Kidney epithelial cell (primary cell): Measurements from ENCODE around the gene VPS9D1. TPM values are rescaled to one million over a fixed set of nuclear protein-coding genes. Genes with fewer than 3 reads are reported as not detected.

Experiments
- DNase-seq: peaks from one replicate; pipeline ENCODE4 v3.0.0-alpha.2; 2010; ENCODE audit warnings: low read depth
- H3K27me3 ChIP-seq: 2 replicates; pipeline ENCODE4 v1.6.0; 2011; ENCODE audit warnings: low read length; ENCODE audit not compliant: control insufficient read depth, insufficient read depth
- H3K36me3 ChIP-seq: 2 replicates; pipeline ENCODE4 v1.5.1; 2011; ENCODE audit warnings: low read length; ENCODE audit not compliant: control insufficient read depth, insufficient read depth
- H3K4me3 ChIP-seq: 2 replicates; pipeline ENCODE4 v1.5.1; 2011; ENCODE audit warnings: low read depth, mild to moderate bottlenecking, control low read depth, low read length
- total RNA-seq: library from RNA; depleted of rRNA; stranded (reverse); fragments of >200 nt; gene quantifications from 2 replicates; pipeline ENCODE4 v1.2.3, GENCODE V29; 2015
- TF ChIP-seq, protein P1 (sequence below): IDR thresholded peaks from 2 replicates; pipeline ENCODE4 v1.5.1; 2011; ENCODE audit warnings: mild to moderate bottlenecking, moderate library complexity, low read length, control low read depth, inconsistent platforms; ENCODE audit not compliant: insufficient read depth, poor library complexity, severe bottlenecking

The VPS9D1 gene
- total RNA-seq, 1 donor from 2014 or later, result 9.3 TPM

GRCh38 chr16:89732142-89732917 lies 11.6 kb upstream of the VPS9D1 start:
- peaks cover 3% of the 10 kb centered on the region for H3K36me3 ChIP-seq
- no peak overlapping the region for H3K4me3 ChIP-seq
- H3K27me3 ChIP-seq, result no peaks in the 10 kb centered on the region
- TF ChIP-seq, protein P1, sequence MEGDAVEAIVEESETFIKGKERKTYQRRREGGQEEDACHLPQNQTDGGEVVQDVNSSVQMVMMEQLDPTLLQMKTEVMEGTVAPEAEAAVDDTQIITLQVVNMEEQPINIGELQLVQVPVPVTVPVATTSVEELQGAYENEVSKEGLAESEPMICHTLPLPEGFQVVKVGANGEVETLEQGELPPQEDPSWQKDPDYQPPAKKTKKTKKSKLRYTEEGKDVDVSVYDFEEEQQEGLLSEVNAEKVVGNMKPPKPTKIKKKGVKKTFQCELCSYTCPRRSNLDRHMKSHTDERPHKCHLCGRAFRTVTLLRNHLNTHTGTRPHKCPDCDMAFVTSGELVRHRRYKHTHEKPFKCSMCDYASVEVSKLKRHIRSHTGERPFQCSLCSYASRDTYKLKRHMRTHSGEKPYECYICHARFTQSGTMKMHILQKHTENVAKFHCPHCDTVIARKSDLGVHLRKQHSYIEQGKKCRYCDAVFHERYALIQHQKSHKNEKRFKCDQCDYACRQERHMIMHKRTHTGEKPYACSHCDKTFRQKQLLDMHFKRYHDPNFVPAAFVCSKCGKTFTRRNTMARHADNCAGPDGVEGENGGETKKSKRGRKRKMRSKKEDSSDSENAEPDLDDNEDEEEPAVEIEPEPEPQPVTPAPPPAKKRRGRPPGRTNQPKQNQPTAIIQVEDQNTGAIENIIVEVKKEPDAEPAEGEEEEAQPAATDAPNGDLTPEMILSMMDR, result no peak
- DNase-seq, result no peak

DNA sequence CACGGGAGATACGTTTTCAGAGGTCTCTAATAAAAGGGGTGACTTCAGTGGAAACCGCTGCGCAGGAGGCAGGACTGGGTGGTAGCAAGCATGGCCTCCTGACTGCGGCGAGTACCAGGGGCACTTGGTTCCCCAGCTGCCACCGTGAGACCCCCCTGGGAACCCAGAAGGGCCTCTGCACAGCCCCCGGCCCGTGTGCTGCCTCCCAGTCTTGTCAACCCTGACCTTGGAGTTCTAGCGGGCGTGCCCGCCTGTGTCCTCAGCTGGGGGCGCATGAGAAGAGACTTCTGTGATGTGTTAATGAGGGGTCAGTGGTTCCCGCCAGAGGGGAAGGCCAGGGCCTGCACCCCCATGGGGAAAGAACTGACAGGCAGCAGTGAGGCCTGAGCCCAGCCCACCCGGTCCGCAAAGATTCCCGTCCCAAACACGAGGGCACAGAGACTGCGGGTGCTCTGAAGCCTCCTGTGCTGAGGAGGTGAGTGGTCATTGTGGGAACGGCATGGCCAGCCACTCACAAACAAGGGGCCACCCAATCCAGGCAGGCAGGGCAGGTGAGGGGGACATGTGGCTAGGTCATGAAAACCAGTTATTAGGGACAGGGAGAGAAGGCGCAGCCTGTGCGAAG lies 10.0 kb upstream of the VPS9D1 start:
- TF ChIP-seq, protein P1, result no peak
- H3K36me3 ChIP-seq, result peaks cover 3% of the 10 kb centered on the region
- no peak for DNase-seq

GRCh38 chr16:89729863-89730593 lies 9.3 kb upstream of the VPS9D1 start:
- Histone ChIP-seq H3K4me3 (no peak overlapping the region), H3K27me3 (no peaks in the 10 kb centered on the region), H3K36me3 (peaks cover 3% of the 10 kb centered on the region)
- DNase-seq, result no peak
- TF ChIP-seq, protein P1, result no peak

More for the DNA sequence above, 10.0 kb upstream of the VPS9D1 start:
- no peak overlapping the region for H3K4me3 ChIP-seq
- no peaks in the 10 kb centered on the region for H3K27me3 ChIP-seq

GRCh38 chr16:89729293-89729692 lies 8.6 kb upstream of the VPS9D1 start:
- TF ChIP-seq, protein P1, result no peak
- peaks cover 4% of the 10 kb centered on the region for H3K36me3 ChIP-seq
- no peak overlapping the region for H3K4me3 ChIP-seq
- no peak for DNase-seq
- H3K27me3 ChIP-seq, result no peaks in the 10 kb centered on the region

GRCh38 chr16:89727406-89728120 lies 6.9 kb upstream of the VPS9D1 start:
- TF ChIP-seq, protein P1, result no peak
- H3K36me3 ChIP-seq, result peaks cover 12% of the 10 kb centered on the region
- no peak for DNase-seq
- no peak overlapping the region for H3K4me3 ChIP-seq
- no peaks in the 10 kb centered on the region for H3K27me3 ChIP-seq
